ENCODE measurements around the gene BYSL. TPM values are rescaled to one million over a fixed set of nuclear protein-coding genes. Genes with fewer than 3 reads are reported as not detected.
A peak's percentile ranks its signal among the peaks of the same experiment; 100 is the strongest.

BYSL gene
- total RNA-seq, 1 experiment from 2014 or later, result 50.8 TPM

DNA sequence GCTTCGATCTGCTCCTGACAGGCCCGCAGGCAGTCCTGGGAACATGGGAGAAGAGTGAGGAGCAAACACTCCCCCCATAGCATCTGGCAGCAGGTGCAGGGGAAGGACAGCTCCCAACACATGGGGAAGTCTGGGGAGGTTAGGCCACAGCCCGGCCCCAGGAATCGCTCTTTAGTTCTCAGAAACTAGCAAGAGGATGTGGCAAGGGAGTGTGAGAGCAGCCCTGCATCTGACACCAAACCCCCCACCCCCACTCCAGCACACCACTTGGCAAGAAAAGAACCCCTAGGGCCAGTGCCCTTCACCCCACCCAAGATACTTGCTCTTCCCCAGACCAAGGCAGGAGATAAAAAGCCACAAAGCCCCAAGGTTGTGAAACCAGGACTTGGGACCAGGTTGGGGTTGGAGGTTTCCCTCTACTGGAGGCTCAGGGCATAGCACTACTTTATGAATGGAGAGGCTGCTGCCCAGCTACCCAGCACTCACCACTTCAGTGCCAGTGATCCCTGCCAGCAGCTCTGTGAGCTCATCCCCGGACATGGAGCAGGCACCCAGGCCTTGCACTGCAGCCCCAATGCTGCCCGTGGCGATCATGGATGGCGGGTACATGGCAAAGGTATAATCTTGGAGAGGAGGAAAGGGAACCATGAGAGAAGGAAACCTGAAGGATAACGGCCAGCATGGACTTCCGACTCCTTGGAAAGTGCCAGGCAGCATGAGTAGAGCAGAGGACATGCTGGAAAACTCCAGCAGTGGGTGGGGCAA, 15.0 kb downstream of the BYSL start:
- no peak overlapping the region for H3K4me3 Mint-ChIP-seq
- TF ChIP-seq, protein P1, sequence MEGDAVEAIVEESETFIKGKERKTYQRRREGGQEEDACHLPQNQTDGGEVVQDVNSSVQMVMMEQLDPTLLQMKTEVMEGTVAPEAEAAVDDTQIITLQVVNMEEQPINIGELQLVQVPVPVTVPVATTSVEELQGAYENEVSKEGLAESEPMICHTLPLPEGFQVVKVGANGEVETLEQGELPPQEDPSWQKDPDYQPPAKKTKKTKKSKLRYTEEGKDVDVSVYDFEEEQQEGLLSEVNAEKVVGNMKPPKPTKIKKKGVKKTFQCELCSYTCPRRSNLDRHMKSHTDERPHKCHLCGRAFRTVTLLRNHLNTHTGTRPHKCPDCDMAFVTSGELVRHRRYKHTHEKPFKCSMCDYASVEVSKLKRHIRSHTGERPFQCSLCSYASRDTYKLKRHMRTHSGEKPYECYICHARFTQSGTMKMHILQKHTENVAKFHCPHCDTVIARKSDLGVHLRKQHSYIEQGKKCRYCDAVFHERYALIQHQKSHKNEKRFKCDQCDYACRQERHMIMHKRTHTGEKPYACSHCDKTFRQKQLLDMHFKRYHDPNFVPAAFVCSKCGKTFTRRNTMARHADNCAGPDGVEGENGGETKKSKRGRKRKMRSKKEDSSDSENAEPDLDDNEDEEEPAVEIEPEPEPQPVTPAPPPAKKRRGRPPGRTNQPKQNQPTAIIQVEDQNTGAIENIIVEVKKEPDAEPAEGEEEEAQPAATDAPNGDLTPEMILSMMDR (IDR thresholded peaks at IDR 0.05), result peak; percentile 77
- no peak for TF ChIP-seq ZNF423 (CRISPR knock-in tag; IDR thresholded peaks at IDR 0.05)
- TF ChIP-seq NFATC4 (CRISPR knock-in tag; IDR thresholded peaks at IDR 0.05), result 0 out of 2 replicates have a peak, but pooled peaks have one; percentile 8
- TF ChIP-seq, protein P2, sequence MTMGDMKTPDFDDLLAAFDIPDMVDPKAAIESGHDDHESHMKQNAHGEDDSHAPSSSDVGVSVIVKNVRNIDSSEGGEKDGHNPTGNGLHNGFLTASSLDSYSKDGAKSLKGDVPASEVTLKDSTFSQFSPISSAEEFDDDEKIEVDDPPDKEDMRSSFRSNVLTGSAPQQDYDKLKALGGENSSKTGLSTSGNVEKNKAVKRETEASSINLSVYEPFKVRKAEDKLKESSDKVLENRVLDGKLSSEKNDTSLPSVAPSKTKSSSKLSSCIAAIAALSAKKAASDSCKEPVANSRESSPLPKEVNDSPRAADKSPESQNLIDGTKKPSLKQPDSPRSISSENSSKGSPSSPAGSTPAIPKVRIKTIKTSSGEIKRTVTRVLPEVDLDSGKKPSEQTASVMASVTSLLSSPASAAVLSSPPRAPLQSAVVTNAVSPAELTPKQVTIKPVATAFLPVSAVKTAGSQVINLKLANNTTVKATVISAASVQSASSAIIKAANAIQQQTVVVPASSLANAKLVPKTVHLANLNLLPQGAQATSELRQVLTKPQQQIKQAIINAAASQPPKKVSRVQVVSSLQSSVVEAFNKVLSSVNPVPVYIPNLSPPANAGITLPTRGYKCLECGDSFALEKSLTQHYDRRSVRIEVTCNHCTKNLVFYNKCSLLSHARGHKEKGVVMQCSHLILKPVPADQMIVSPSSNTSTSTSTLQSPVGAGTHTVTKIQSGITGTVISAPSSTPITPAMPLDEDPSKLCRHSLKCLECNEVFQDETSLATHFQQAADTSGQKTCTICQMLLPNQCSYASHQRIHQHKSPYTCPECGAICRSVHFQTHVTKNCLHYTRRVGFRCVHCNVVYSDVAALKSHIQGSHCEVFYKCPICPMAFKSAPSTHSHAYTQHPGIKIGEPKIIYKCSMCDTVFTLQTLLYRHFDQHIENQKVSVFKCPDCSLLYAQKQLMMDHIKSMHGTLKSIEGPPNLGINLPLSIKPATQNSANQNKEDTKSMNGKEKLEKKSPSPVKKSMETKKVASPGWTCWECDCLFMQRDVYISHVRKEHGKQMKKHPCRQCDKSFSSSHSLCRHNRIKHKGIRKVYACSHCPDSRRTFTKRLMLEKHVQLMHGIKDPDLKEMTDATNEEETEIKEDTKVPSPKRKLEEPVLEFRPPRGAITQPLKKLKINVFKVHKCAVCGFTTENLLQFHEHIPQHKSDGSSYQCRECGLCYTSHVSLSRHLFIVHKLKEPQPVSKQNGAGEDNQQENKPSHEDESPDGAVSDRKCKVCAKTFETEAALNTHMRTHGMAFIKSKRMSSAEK (CRISPR knock-in tag; IDR thresholded peaks at IDR 0.05; ENCODE audit: borderline replicate concordance), result 0 out of 2 replicates have a peak, but pooled peaks have one; percentile 34
- peaks cover 28% of the 10 kb centered on the region for H3K36me3 Mint-ChIP-seq
- DNase-seq (ENCODE audit: low spot score) (peak; percentile 61), ATAC-seq (peak; percentile 49)
- no peaks in the 10 kb centered on the region for H3K27me3 Mint-ChIP-seq (ENCODE audit: low read depth)
- POLR2A ChIA-PET, result interaction anchor here (0.5 to 1.0 kb wide), 3 partner anchors 24 to 108 kb away, joined by 3 to 4 read pairs (median 3); no protein-coding TSS in a partner anchor
- peaks cover 26% of the 10 kb centered on the region for H3K4me1 Mint-ChIP-seq
- CTCF ChIA-PET, result interaction anchor here (0.5 to 8.9 kb wide), 25 partner anchors 9 to 230 kb away, joined by 3 to 112 read pairs (median 4); partner anchors contain the start of genes BYSL, FRS3, MED20 and TAF8
- H3K9me3 Mint-ChIP-seq, result no peaks in the 10 kb centered on the region
- H3K27ac Mint-ChIP-seq, result 0 out of 2 replicates have a peak overlapping the region, but pooled peaks have one; percentile 78

DNA sequence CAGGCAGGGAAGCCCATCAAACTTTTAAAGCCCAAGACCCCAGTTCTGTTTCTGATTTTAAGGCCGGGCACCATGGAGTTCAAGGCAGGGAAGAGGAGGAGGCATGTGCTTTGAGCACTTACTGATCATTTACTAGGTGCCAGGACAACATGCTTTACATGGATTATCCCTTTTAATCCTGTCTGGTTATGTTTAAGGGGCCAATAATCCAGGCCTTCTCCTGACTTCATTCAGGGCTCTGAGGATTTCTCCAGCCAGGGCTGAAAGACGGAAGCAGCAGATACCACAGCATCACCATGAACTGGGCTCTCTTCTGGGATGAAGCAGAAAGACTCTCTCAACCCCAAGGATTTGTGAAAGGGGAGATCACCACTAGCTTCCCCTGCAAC, 16.2 kb downstream of the BYSL start:
- DNase-seq (ENCODE audit: low spot score) (no peak), ATAC-seq (no peak)
- ChIA-PET CTCF (interaction anchor here (1.1 to 8.9 kb wide), 4 partner anchors 15 to 111 kb away, joined by 5 to 112 read pairs (median 6); partner anchors contain the start of genes BYSL and MED20), POLR2A (no interaction called here)
- no peak overlapping the region; the same call in 1 of the 2 replicates for H3K27ac Mint-ChIP-seq
- no peak overlapping the region for H3K4me3 Mint-ChIP-seq
- TF ChIP-seq, protein P3, sequence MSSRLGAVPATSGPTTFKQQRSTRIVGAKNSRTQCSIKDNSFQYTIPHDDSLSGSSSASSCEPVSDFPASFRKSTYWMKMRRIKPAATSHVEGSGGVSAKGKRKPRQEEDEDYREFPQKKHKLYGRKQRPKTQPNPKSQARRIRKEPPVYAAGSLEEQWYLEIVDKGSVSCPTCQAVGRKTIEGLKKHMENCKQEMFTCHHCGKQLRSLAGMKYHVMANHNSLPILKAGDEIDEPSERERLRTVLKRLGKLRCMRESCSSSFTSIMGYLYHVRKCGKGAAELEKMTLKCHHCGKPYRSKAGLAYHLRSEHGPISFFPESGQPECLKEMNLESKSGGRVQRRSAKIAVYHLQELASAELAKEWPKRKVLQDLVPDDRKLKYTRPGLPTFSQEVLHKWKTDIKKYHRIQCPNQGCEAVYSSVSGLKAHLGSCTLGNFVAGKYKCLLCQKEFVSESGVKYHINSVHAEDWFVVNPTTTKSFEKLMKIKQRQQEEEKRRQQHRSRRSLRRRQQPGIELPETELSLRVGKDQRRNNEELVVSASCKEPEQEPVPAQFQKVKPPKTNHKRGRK (CRISPR knock-in tag; IDR thresholded peaks at IDR 0.05; ENCODE audit: borderline replicate concordance), result no peak
- TF ChIP-seq OVOL2 (CRISPR knock-in tag; IDR thresholded peaks at IDR 0.05; ENCODE audit: borderline replicate concordance) (no peak), ZNF232 (CRISPR knock-in tag; IDR thresholded peaks at IDR 0.05) (no peak), KAT7 (CRISPR knock-in tag; IDR thresholded peaks at IDR 0.05; ENCODE audit: borderline replicate concordance) (no peak)
- TF ChIP-seq, protein P4, sequence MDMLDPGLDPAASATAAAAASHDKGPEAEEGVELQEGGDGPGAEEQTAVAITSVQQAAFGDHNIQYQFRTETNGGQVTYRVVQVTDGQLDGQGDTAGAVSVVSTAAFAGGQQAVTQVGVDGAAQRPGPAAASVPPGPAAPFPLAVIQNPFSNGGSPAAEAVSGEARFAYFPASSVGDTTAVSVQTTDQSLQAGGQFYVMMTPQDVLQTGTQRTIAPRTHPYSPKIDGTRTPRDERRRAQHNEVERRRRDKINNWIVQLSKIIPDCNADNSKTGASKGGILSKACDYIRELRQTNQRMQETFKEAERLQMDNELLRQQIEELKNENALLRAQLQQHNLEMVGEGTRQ (CRISPR knock-in tag; IDR thresholded peaks at IDR 0.05), result no peak
- TF ChIP-seq, protein P5, sequence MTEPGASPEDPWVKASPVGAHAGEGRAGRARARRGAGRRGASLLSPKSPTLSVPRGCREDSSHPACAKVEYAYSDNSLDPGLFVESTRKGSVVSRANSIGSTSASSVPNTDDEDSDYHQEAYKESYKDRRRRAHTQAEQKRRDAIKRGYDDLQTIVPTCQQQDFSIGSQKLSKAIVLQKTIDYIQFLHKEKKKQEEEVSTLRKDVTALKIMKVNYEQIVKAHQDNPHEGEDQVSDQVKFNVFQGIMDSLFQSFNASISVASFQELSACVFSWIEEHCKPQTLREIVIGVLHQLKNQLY (CRISPR knock-in tag; IDR thresholded peaks at IDR 0.05), result no peak
- TF ChIP-seq, protein P6, sequence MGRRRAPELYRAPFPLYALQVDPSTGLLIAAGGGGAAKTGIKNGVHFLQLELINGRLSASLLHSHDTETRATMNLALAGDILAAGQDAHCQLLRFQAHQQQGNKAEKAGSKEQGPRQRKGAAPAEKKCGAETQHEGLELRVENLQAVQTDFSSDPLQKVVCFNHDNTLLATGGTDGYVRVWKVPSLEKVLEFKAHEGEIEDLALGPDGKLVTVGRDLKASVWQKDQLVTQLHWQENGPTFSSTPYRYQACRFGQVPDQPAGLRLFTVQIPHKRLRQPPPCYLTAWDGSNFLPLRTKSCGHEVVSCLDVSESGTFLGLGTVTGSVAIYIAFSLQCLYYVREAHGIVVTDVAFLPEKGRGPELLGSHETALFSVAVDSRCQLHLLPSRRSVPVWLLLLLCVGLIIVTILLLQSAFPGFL (CRISPR knock-in tag; IDR thresholded peaks at IDR 0.05; ENCODE audit: borderline replicate concordance), result no peak
- TF ChIP-seq, protein P1 (IDR thresholded peaks at IDR 0.05), result no peak
- H3K4me1 Mint-ChIP-seq, result peaks cover 33% of the 10 kb centered on the region
- H3K27me3 Mint-ChIP-seq (ENCODE audit: low read depth), result no peaks in the 10 kb centered on the region
- peaks cover 16% of the 10 kb centered on the region for H3K36me3 Mint-ChIP-seq
- no peaks in the 10 kb centered on the region for H3K9me3 Mint-ChIP-seq
